ENCODE data around the gene SURF4. TPM values are rescaled to one million over a fixed set of nuclear protein-coding genes. Genes with fewer than 3 reads are reported as not detected.
"Not testable (repeated sequence)": the region's sequence is repeated elsewhere in the genome, so short reads cannot be mapped to it uniquely, and the experiment has no call there.

Gene SURF4
- total RNA-seq, 1 donor = 392 TPM

- H3K27ac ChIP-seq (ENCODE audit: low read depth, low read length) = no peak overlapping the region
- no peak overlapping the region for H3K4me3 ChIP-seq (ENCODE audit: insufficient read depth, low read length)
- H3K4me2 ChIP-seq (ENCODE audit: insufficient read depth, low read length) = no peak overlapping the region
- H2AFZ ChIP-seq (ENCODE audit: low read length) = no peak overlapping the region
- TF ChIP-seq CTCF (IDR thresholded peaks at IDR 0.05; ENCODE audit: extremely low read depth, low read depth, low read length) = no peak
- H4K20me1 ChIP-seq (ENCODE audit: insufficient read depth, low read length) = peaks cover 5% of the 10 kb centered on the region
- no peak for DNase-seq (ENCODE audit: insufficient read length, low spot score, missing footprints)
- H3K27me3 ChIP-seq (ENCODE audit: insufficient read depth, low read length) = no peaks in the 10 kb centered on the region
- H3K9me3 ChIP-seq (ENCODE audit: low read depth, low read length) = no peaks in the 10 kb centered on the region
- H3K36me3 ChIP-seq (ENCODE audit: insufficient read depth, low read length) = peaks cover 29% of the 10 kb centered on the region
- H3K4me1 ChIP-seq (ENCODE audit: insufficient read depth, low read length) = no peaks in the 10 kb centered on the region
- peaks cover under 1% of the 10 kb centered on the region for H3K79me2 ChIP-seq (ENCODE audit: insufficient read depth, low read length)
Observed at GRCh38 chr9:133327834-133328484, 47.9 kb downstream of the SURF4 start.

- H3K79me2 ChIP-seq (ENCODE audit: insufficient read depth, low read length); DNase-seq (ENCODE audit: insufficient read length, low spot score, missing footprints); H3K27me3 ChIP-seq (ENCODE audit: insufficient read depth, low read length); H4K20me1 ChIP-seq (ENCODE audit: insufficient read depth, low read length); H3K9me3 ChIP-seq (ENCODE audit: low read depth, low read length); H3K4me1 ChIP-seq (ENCODE audit: insufficient read depth, low read length); H3K4me3 ChIP-seq (ENCODE audit: insufficient read depth, low read length); H3K4me2 ChIP-seq (ENCODE audit: insufficient read depth, low read length); H2AFZ ChIP-seq (ENCODE audit: low read length); H3K27ac ChIP-seq (ENCODE audit: low read depth, low read length): not testable (repeated sequence)
- H3K36me3 ChIP-seq (ENCODE audit: insufficient read depth, low read length) = peaks cover 20% of the 10 kb centered on the region
Observed at GRCh38 chr9:133327021-133327420, 48.8 kb downstream of the SURF4 start.

- H3K27me3 ChIP-seq (ENCODE audit: insufficient read depth, low read length) = peaks cover 4% of the 10 kb centered on the region
- no peaks in the 10 kb centered on the region for H3K79me2 ChIP-seq (ENCODE audit: insufficient read depth, low read length)
- H3K4me1 ChIP-seq (ENCODE audit: insufficient read depth, low read length) = no peaks in the 10 kb centered on the region
- H4K20me1 ChIP-seq (ENCODE audit: insufficient read depth, low read length) = no peaks in the 10 kb centered on the region
- no peak for DNase-seq (ENCODE audit: insufficient read length, low spot score, missing footprints)
- no peak overlapping the region for H2AFZ ChIP-seq (ENCODE audit: low read length)
- H3K36me3 ChIP-seq (ENCODE audit: insufficient read depth, low read length) = no peaks in the 10 kb centered on the region
- H3K4me3 ChIP-seq (ENCODE audit: insufficient read depth, low read length) = no peak overlapping the region
- no peak for TF ChIP-seq CTCF (IDR thresholded peaks at IDR 0.05; ENCODE audit: extremely low read depth, low read depth, low read length)
- no peaks in the 10 kb centered on the region for H3K9me3 ChIP-seq (ENCODE audit: low read depth, low read length)
- no peak overlapping the region for H3K27ac ChIP-seq (ENCODE audit: low read depth, low read length)
- no peak overlapping the region for H3K4me2 ChIP-seq (ENCODE audit: insufficient read depth, low read length)
Observed at GRCh38 chr9:133323991-133324703, 51.7 kb downstream of the SURF4 start.

DNA sequence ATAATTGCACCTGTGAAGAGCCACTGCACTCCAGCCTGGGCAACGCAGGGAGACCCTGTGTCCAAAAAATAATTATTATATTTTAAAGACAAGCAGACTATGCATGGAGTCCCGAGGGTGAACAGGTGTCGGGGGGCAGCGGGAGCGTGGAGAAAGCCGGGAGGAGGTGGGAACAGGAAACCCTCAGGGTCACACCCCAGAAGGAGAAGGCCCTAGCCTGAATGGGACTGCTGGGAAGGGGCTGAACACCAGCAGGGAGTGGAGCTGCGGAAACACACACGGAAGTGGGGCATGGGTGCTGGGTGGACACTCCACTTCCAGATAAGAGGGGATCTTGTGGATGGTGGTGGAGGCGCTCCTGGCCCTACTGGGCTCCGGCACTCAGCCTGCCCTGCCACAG is 52.6 kb downstream of the SURF4 start:
- DNase-seq (ENCODE audit: insufficient read length, low spot score, missing footprints) = no peak
- Histone ChIP-seq H3K4me3 (ENCODE audit: insufficient read depth, low read length) (no peak overlapping the region), H3K4me2 (ENCODE audit: insufficient read depth, low read length) (no peak overlapping the region), H3K27me3 (ENCODE audit: insufficient read depth, low read length) (peaks cover 4% of the 10 kb centered on the region), H3K9me3 (ENCODE audit: low read depth, low read length) (no peaks in the 10 kb centered on the region), H3K36me3 (ENCODE audit: insufficient read depth, low read length) (no peaks in the 10 kb centered on the region), H3K4me1 (ENCODE audit: insufficient read depth, low read length) (no peaks in the 10 kb centered on the region), H3K27ac (ENCODE audit: low read depth, low read length) (no peak overlapping the region), H2AFZ (ENCODE audit: low read length) (no peak overlapping the region), H4K20me1 (ENCODE audit: insufficient read depth, low read length) (no peaks in the 10 kb centered on the region), H3K79me2 (ENCODE audit: insufficient read depth, low read length) (no peaks in the 10 kb centered on the region)
- no peak for TF ChIP-seq CTCF (IDR thresholded peaks at IDR 0.05; ENCODE audit: extremely low read depth, low read depth, low read length)

All from osteoblast (primary cell).